ENCODE data around the gene ARSB. TPM values are rescaled to one million over a fixed set of nuclear protein-coding genes. Genes with fewer than 3 reads are reported as not detected.

Gene ARSB
- total and polyA plus RNA-seq, 2 donors (not counting 1 experiment from before 2014, with no cell fraction given) = 10.1 to 27.7 TPM

DNA sequence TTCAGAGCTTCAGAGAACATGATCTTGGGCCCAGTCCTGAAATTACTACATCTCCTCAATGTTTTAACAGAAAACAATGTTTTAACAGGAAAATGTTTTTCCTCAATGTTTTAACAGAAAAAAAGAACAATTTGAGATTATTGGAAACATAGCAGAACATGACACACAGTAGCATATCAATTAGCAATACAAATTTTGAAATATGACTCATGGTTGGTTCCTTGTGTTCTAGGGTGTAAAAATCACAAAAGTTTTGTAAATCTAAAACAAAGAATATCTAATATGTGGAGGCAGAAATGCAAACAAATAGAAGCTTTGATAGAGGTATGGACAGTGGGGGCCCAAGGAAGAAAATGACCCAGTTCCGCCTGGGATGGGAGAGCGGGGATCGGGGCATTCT, 22.8 kb upstream of the ARSB start:
- no peaks in the 10 kb centered on the region for H3K9me3 ChIP-seq (ENCODE audit: control insufficient read depth, insufficient read depth, low read depth, low read length)
- H3K4me3 ChIP-seq (replicated peaks in 1 of 4; ENCODE audit: control extremely low read depth in 1 of 4, insufficient read depth in 1 of 4, low read depth in 3 of 4, low read length in 4 of 4) = no peak overlapping the region
- no peaks in the 10 kb centered on the region for H3K27me3 ChIP-seq (ENCODE audit: control insufficient read depth, insufficient read depth, low read length)
- H3K27ac ChIP-seq (ENCODE audit: insufficient read depth, low read length) = no peak overlapping the region
- H2AFZ ChIP-seq (ENCODE audit: low read length) = no peak overlapping the region
- no peak overlapping the region for H3K9ac ChIP-seq (ENCODE audit: insufficient read depth, low read length)
- no peaks in the 10 kb centered on the region for H3K4me1 ChIP-seq (ENCODE audit: control insufficient read depth, extremely low read depth, insufficient read depth, low read length)
- H3K36me3 ChIP-seq (ENCODE audit: control insufficient read depth, insufficient read depth, low read length) = no peaks in the 10 kb centered on the region
- no peak overlapping the region for H3K4me2 ChIP-seq (ENCODE audit: extremely low read depth, insufficient read depth, low read length)
- no peaks in the 10 kb centered on the region for H3K79me2 ChIP-seq (ENCODE audit: control insufficient read depth, insufficient read depth, low read length)
- no peak for DNase-seq (ENCODE audit: low read depth in 2 of 2)
- H4K20me1 ChIP-seq (ENCODE audit: control insufficient read depth, extremely low read depth, insufficient read depth, low read length) = no peaks in the 10 kb centered on the region
- TF ChIP-seq, protein P1, sequence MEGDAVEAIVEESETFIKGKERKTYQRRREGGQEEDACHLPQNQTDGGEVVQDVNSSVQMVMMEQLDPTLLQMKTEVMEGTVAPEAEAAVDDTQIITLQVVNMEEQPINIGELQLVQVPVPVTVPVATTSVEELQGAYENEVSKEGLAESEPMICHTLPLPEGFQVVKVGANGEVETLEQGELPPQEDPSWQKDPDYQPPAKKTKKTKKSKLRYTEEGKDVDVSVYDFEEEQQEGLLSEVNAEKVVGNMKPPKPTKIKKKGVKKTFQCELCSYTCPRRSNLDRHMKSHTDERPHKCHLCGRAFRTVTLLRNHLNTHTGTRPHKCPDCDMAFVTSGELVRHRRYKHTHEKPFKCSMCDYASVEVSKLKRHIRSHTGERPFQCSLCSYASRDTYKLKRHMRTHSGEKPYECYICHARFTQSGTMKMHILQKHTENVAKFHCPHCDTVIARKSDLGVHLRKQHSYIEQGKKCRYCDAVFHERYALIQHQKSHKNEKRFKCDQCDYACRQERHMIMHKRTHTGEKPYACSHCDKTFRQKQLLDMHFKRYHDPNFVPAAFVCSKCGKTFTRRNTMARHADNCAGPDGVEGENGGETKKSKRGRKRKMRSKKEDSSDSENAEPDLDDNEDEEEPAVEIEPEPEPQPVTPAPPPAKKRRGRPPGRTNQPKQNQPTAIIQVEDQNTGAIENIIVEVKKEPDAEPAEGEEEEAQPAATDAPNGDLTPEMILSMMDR (conservative IDR thresholded peaks at IDR 0.05 in 1 of 2, IDR thresholded peaks at IDR 0.05 in 1 of 2; ENCODE audit: low read depth in 1 of 2, low read length in 2 of 2) = no peak
- no peak for TF ChIP-seq EZH2 (IDR thresholded peaks at IDR 0.05; ENCODE audit: low read length, missing control alignments)

DNA sequence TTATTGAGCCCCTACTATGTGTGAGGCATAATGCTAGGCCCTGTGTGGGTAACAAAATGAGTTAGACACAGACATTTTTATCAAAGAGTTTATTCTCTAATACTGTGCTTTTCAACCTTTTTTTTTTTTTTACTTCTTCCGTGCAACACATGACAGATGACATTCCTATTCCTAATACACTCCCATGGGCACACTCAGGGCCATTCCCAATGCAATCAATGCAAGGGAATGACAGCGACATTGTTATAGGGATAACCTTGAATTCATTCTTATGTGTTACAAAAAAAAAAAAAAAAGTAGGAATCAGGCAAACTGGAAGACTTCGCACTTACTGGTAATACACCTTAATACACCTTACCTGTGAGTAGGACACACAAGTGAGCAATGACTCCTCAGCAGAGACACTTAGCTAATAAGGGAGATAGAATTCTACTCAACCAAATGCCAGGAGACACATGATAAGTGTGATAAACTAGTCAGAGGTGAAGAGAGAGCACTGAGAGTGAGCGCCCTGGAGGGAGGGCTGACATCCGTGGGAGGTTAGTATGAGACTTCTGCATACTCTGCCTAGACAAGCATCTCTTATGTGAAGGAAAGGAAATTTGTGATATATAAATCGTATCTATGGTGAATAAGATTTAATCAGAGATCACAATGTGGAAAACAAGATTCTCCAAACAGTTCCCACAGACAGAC, 21.0 kb upstream of the ARSB start:
- Histone ChIP-seq H3K4me1 (ENCODE audit: control insufficient read depth, extremely low read depth, insufficient read depth, low read length) (peaks cover 8% of the 10 kb centered on the region), H3K27me3 (ENCODE audit: control insufficient read depth, insufficient read depth, low read length) (no peaks in the 10 kb centered on the region), H3K4me3 (replicated peaks in 1 of 4; ENCODE audit: control extremely low read depth in 1 of 4, insufficient read depth in 1 of 4, low read depth in 3 of 4, low read length in 4 of 4) (no peak overlapping the region), H3K27ac (ENCODE audit: insufficient read depth, low read length) (no peak overlapping the region), H3K79me2 (ENCODE audit: control insufficient read depth, insufficient read depth, low read length) (no peaks in the 10 kb centered on the region), H3K9me3 (ENCODE audit: control insufficient read depth, insufficient read depth, low read depth, low read length) (no peaks in the 10 kb centered on the region), H3K36me3 (ENCODE audit: control insufficient read depth, insufficient read depth, low read length) (no peaks in the 10 kb centered on the region), H3K9ac (ENCODE audit: insufficient read depth, low read length) (no peak overlapping the region), H4K20me1 (ENCODE audit: control insufficient read depth, extremely low read depth, insufficient read depth, low read length) (no peaks in the 10 kb centered on the region), H3K4me2 (ENCODE audit: extremely low read depth, insufficient read depth, low read length) (no peak overlapping the region), H2AFZ (ENCODE audit: low read length) (no peak overlapping the region)
- no peak for TF ChIP-seq EZH2 (IDR thresholded peaks at IDR 0.05; ENCODE audit: low read length, missing control alignments)
- no peak for DNase-seq (ENCODE audit: low read depth in 2 of 2)

DNA sequence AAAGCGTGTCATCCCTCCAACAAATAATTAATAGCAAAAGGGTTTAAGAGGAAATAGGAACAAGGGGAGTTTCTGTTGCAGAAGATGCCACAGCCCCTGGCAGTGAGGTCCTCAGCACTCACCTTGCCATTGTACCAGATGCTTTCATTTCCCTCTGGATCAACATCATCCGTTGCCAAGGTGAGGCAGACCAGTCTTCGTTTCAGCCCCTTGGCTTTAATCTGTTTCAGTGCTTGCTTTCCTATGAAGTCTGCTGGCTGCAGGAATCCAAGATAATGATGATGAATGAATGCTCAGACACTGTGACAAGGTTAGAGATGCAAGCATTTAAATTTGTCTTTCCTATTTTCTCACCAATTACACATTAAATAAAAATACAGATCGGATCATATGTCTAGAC, 20.0 kb upstream of the ARSB start:
- H3K4me3 ChIP-seq (replicated peaks in 1 of 4; ENCODE audit: control extremely low read depth in 1 of 4, insufficient read depth in 1 of 4, low read depth in 3 of 4, low read length in 4 of 4) = no peak overlapping the region
- H3K27me3 ChIP-seq (ENCODE audit: control insufficient read depth, insufficient read depth, low read length) = no peaks in the 10 kb centered on the region

More for the DNA sequence above, 20.0 kb upstream of the ARSB start:
- no peaks in the 10 kb centered on the region for H3K36me3 ChIP-seq (ENCODE audit: control insufficient read depth, insufficient read depth, low read length)
- no peak overlapping the region for H3K4me2 ChIP-seq (ENCODE audit: extremely low read depth, insufficient read depth, low read length)
- H3K4me1 ChIP-seq (ENCODE audit: control insufficient read depth, extremely low read depth, insufficient read depth, low read length) = peaks cover 8% of the 10 kb centered on the region
- H3K27ac ChIP-seq (ENCODE audit: insufficient read depth, low read length) = no peak overlapping the region
- no peak overlapping the region for H2AFZ ChIP-seq (ENCODE audit: low read length)
- no peak overlapping the region for H3K9ac ChIP-seq (ENCODE audit: insufficient read depth, low read length)
- no peak for TF ChIP-seq EZH2 (IDR thresholded peaks at IDR 0.05; ENCODE audit: low read length, missing control alignments)
- TF ChIP-seq, protein P1 (conservative IDR thresholded peaks at IDR 0.05 in 1 of 2, IDR thresholded peaks at IDR 0.05 in 1 of 2; ENCODE audit: low read depth in 1 of 2, low read length in 2 of 2) = no peak
- no peak for DNase-seq (ENCODE audit: low read depth in 2 of 2)
- H3K79me2 ChIP-seq (ENCODE audit: control insufficient read depth, insufficient read depth, low read length) = no peaks in the 10 kb centered on the region
- H4K20me1 ChIP-seq (ENCODE audit: control insufficient read depth, extremely low read depth, insufficient read depth, low read length) = no peaks in the 10 kb centered on the region
- H3K9me3 ChIP-seq (ENCODE audit: control insufficient read depth, insufficient read depth, low read depth, low read length) = no peaks in the 10 kb centered on the region
